Tibial artery (tissue), 4 donors: ENCODE measurements around the gene ZNF155.

Experiments used
- DNase-seq, 2 donors: peaks; one replicate each; pipeline ENCODE4 v3.0.0-alpha.2; 2019
- H3K27ac ChIP-seq, 2 donors: fragments of 200-600 bp; sonication (generic) in 1 of 2; 1 replicate in 1 of 2; 2 replicates in 1 of 2; pipeline ENCODE4 v1.5.1; 2018 to 2019; ENCODE audit warnings: mild to moderate bottlenecking in 1 of 2
- H3K27me3 ChIP-seq, 2 donors: fragments of 200-600 bp; sonication (generic) in 1 of 2; one replicate each; pipeline versions ENCODE4 v1.5.1 to v1.6.0; 2016 to 2019
- H3K36me3 ChIP-seq, 3 donors: fragments of 200-600 bp; sonication (generic) in 2 of 3; one replicate each; pipeline ENCODE4 v1.5.1; 2016 to 2019; ENCODE audit warnings: mild to moderate bottlenecking in 2 of 3
- H3K4me1 ChIP-seq, 4 donors: fragments of 200-600 bp; sonication (generic) in 2 of 4; 1 replicate in 3 of 4; 2 replicates in 1 of 4; pipeline ENCODE4 v1.5.1; 2016 to 2019
- H3K4me3 ChIP-seq, 2 donors: fragments of 200-600 bp; sonication (generic) in 1 of 2; 1 replicate in 1 of 2; 2 replicates in 1 of 2; pipeline ENCODE4 v1.5.1; 2018 to 2019; ENCODE audit warnings: mild to moderate bottlenecking in 2 of 2
- H3K9me3 ChIP-seq, 3 donors: fragments of 200-600 bp; sonication (generic) in 1 of 3; one replicate each; pipeline ENCODE4 v1.5.1; 2016 to 2019
- CTCF ChIP-seq, 2 experiments: fragments of 200-600 bp in 1 of 2; fragments of 450-650 bp in 1 of 2; IDR thresholded peaks; one replicate each; pipeline ENCODE4 v1.5.1; 2017 to 2019; ENCODE audit warnings: antibody characterized with exemption in 2 of 2, mild to moderate bottlenecking in 1 of 2, moderate library complexity in 1 of 2
- intact Hi-C: fragments of 100-400 bp; cut with DNase I; formaldehyde crosslinking; loops from one replicate; pipeline ENCODE4 v1.15.0; 2023; ENCODE audit warnings: low total_unique reads

The ZNF155 gene

GRCh38 chr19:43983912-43984686 lies at the start of gene ZNF155:
Gene ZNF155, plus strand, starts transcription at chr19:43984188. Its CDS starts 4,356 bp downstream, at chr19:43988544.
- H3K4me1 ChIP-seq: peaks cover 3 to 10% (median 5%) of the 10 kb centered on the region in 4 donors
- DNase-seq: peak; percentile 92 to 95
- H3K9me3 ChIP-seq: peaks cover 7 to 44% (median 19%) of the 10 kb centered on the region in 3 donors
- no peaks in the 10 kb centered on the region for H3K27me3 ChIP-seq
- H3K4me3 ChIP-seq: peak within 1 kb of the TSS; percentile 74 to 87
- peak within 1 kb of the TSS; percentile 82 to 85 for H3K27ac ChIP-seq
- intact Hi-C loops: no loop called here
- H3K36me3 ChIP-seq: peaks cover 11 to 26% (median 25%) of the 10 kb centered on the region in 3 donors
- no peak for TF ChIP-seq CTCF (IDR thresholded peaks at IDR 0.05)

GRCh38 chr19:43934985-43935708 lies 48.8 kb upstream of the ZNF155 start, which contains the start of gene ZNF45:
Gene ZNF45, minus strand, starts transcription at chr19:43935282. Its CDS starts 13,097 bp downstream, at chr19:43922185.
- peak within 1 kb of the TSS; percentile 69 to 89 for H3K27ac ChIP-seq
- peak; percentile 85 to 93 for DNase-seq
- H3K9me3 ChIP-seq: peaks cover 0 to 7% (median 0%) of the 10 kb centered on the region in 3 donors
- peaks cover 0 to 27% (median 15%) of the 10 kb centered on the region in 4 donors for H3K4me1 ChIP-seq
- peaks cover 29 to 32% (median 30%) of the 10 kb centered on the region in 3 donors for H3K36me3 ChIP-seq
- H3K27me3 ChIP-seq: no peaks in the 10 kb centered on the region
- intact Hi-C loops: no loop called here
- H3K4me3 ChIP-seq: peak within 1 kb of the TSS; percentile 62 to 67
- TF ChIP-seq CTCF (IDR thresholded peaks at IDR 0.05): no peak

GRCh38 chr19:43936188-43936587 lies 47.8 kb upstream of the ZNF155 start:
- DNase-seq: no peak
- H3K27me3 ChIP-seq: no peaks in the 10 kb centered on the region
- H3K27ac ChIP-seq: no peak overlapping the region
- H3K36me3 ChIP-seq: peaks cover 19 to 21% (median 20%) of the 10 kb centered on the region in 3 donors
- peaks cover 0 to 27% (median 15%) of the 10 kb centered on the region in 4 donors for H3K4me1 ChIP-seq
- H3K4me3 ChIP-seq: no peak overlapping the region
- peaks cover 0 to 8% (median 0%) of the 10 kb centered on the region in 3 donors for H3K9me3 ChIP-seq
- intact Hi-C loops: no loop called here
- TF ChIP-seq CTCF (IDR thresholded peaks at IDR 0.05): no peak

- Histone ChIP-seq H3K4me3 (no peak overlapping the region), H3K27me3 (no peaks in the 10 kb centered on the region), H3K4me1 (peaks cover 0 to 9% (median 0%) of the 10 kb centered on the region in 4 donors), H3K9me3 (peaks cover 0 to 8% (median 0%) of the 10 kb centered on the region in 3 donors), H3K36me3 (no peaks in the 10 kb centered on the region), H3K27ac (no peak overlapping the region)
- no peak for TF ChIP-seq CTCF (IDR thresholded peaks at IDR 0.05)
- no peak for DNase-seq
- intact Hi-C loops: no loop called here
Observed at GRCh38 chr19:43939557-43940260, 44.3 kb upstream of the ZNF155 start.

GRCh38 chr19:43940719-43941118 lies 43.3 kb upstream of the ZNF155 start:
- Histone ChIP-seq H3K4me3 (no peak overlapping the region), H3K27me3 (no peaks in the 10 kb centered on the region), H3K36me3 (no peaks in the 10 kb centered on the region), H3K9me3 (peaks cover 0 to 8% (median 4%) of the 10 kb centered on the region in 3 donors), H3K27ac (no peak overlapping the region), H3K4me1 (peaks cover 0 to 5% (median 0%) of the 10 kb centered on the region in 4 donors)
- no peak for DNase-seq
- intact Hi-C loops: no loop called here
- TF ChIP-seq CTCF (IDR thresholded peaks at IDR 0.05): no peak
